ENCODE data around the gene C1orf35.

GRCh38 chr1:228142701-228143136, 39.6 kb upstream of the C1orf35 start:
- TF ChIP-seq CTCF (IDR thresholded peaks at IDR 0.05): no peak
- no peak for TF ChIP-seq POLR2A (IDR thresholded peaks at IDR 0.05)
